Fibroblast of lung (primary cell): ENCODE measurements around the gene CIAO2B.

ENCODE experiments used
- EZH2 ChIP-seq: IDR thresholded peaks from 2 replicates; pipeline ENCODE4 v1.5.1; 2012; ENCODE audit warnings: low read length, control low read depth, mild to moderate bottlenecking; ENCODE audit errors: missing control alignments
- TF ChIP-seq, protein P1 (sequence below), 2 donors: IDR thresholded peaks in 1 of 2; conservative IDR thresholded peaks in 1 of 2; 1 replicate in 1 of 2; 2 replicates in 1 of 2; pipeline ENCODE4 v1.5.1; 2011 to 2012; ENCODE audit warnings: low read length in 2 of 2, control low read depth in 1 of 2, inconsistent platforms in 1 of 2, low read depth in 1 of 2, mild to moderate bottlenecking in 1 of 2

DNA sequence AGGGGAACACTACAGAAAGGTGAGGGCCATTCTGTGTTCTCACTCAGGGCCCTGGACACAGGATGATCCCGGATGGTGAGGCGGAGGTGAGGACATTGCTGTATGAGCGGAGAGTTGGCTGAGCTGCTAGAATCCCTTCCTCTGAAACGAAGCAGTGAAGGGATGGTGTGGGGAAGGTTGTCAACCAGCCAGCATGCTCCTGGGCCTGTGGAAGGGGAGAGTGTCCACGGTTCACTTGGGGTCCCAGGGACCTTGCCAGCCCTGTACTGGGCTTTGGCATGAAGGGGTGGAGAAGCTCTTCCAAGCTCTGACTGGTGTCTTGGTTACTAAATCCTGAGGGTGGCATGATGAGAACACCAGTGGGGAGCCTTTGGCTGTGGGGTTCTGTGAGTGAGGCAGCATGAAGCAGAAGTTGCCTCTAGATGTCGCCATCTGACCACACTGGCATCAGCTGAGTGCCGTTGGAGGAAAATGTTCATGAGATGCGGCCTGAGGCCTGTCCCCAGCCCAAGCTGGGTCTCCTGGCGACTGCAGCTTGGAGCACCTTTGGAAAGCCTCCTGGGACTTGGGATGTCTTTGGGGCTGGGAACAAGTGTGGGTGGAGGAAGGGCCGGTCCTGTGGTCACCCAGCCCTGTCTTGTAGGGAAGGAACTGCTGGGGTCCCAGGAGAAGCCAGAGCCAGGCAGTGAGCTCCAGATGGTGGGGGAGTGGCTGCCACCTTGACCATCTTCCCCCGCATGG is 39.1 kb downstream of the CIAO2B start:
- TF ChIP-seq, protein P1, sequence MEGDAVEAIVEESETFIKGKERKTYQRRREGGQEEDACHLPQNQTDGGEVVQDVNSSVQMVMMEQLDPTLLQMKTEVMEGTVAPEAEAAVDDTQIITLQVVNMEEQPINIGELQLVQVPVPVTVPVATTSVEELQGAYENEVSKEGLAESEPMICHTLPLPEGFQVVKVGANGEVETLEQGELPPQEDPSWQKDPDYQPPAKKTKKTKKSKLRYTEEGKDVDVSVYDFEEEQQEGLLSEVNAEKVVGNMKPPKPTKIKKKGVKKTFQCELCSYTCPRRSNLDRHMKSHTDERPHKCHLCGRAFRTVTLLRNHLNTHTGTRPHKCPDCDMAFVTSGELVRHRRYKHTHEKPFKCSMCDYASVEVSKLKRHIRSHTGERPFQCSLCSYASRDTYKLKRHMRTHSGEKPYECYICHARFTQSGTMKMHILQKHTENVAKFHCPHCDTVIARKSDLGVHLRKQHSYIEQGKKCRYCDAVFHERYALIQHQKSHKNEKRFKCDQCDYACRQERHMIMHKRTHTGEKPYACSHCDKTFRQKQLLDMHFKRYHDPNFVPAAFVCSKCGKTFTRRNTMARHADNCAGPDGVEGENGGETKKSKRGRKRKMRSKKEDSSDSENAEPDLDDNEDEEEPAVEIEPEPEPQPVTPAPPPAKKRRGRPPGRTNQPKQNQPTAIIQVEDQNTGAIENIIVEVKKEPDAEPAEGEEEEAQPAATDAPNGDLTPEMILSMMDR (conservative IDR thresholded peaks at IDR 0.05 in 1 of 2, IDR thresholded peaks at IDR 0.05 in 1 of 2; ENCODE audit: low read depth in 1 of 2, low read length in 2 of 2), result peak; percentile 87 to 94
- TF ChIP-seq EZH2, result no peak
